ENCODE results near the gene ZIC5. TPM values are rescaled to one million over a fixed set of nuclear protein-coding genes. Genes with fewer than 3 reads are reported as not detected.

The ZIC5 gene
- polyA plus RNA-seq, 1 donor from 2014 or later, result 0.94 TPM

- Histone ChIP-seq H4K20me1 (ENCODE audit: insufficient read depth) (no peaks in the 10 kb centered on the region), H3K4me2 (ENCODE audit: low read length) (no peak overlapping the region), H3K4me3 (ENCODE audit: low read length) (no peak overlapping the region), H3K9ac (ENCODE audit: low read length) (no peak overlapping the region), H3K36me3 (ENCODE audit: insufficient read depth, low read length) (no peaks in the 10 kb centered on the region), H3K27ac (ENCODE audit: low read length) (no peak overlapping the region), H3K27me3 (ENCODE audit: insufficient read depth, low read depth, low read length) (peaks cover 69% of the 10 kb centered on the region), H3K9me2 (ENCODE audit: insufficient read depth, low read length) (no peaks in the 10 kb centered on the region), H3F3A (ENCODE audit: insufficient read depth, low read length, poor library complexity, severe bottlenecking) (no peaks in the 10 kb centered on the region), H2AFZ (ENCODE audit: low read depth, low read length) (no peak overlapping the region), H3K79me2 (replicated peaks; ENCODE audit: insufficient read depth, low read length) (peaks cover 11% of the 10 kb centered on the region), H3K9me3 (ENCODE audit: low read length) (no peaks in the 10 kb centered on the region)
- no peak for TF ChIP-seq SMC3 (conservative IDR thresholded peaks at IDR 0.05; ENCODE audit: poor library complexity)
- TF ChIP-seq EZH2 (IDR thresholded peaks at IDR 0.05; ENCODE audit: borderline replicate concordance, insufficient read depth, low read length, poor library complexity, severe bottlenecking), result no peak
- TF ChIP-seq MXI1 (conservative IDR thresholded peaks at IDR 0.05; ENCODE audit: poor library complexity, severe bottlenecking), result no peak
- TF ChIP-seq POLR2AphosphoS5 (IDR thresholded peaks at IDR 0.05), result no peak
- no peak for TF ChIP-seq EP300 (conservative IDR thresholded peaks at IDR 0.05; ENCODE audit: poor library complexity, severe bottlenecking)
- no peak for TF ChIP-seq RAD21 (conservative IDR thresholded peaks at IDR 0.05)
- no peak for TF ChIP-seq CTCF (IDR thresholded peaks at IDR 0.05; ENCODE audit: poor library complexity, severe bottlenecking)
- TF ChIP-seq TAF1 (IDR thresholded peaks at IDR 0.05; ENCODE audit: low read depth), result no peak
- no peak for TF ChIP-seq REST (IDR thresholded peaks at IDR 0.05; ENCODE audit: borderline replicate concordance)
Measured at GRCh38 chr13:99996381-99996973, 24.9 kb upstream of the ZIC5 start.

GRCh38 chr13:99995589-99996380, 24.2 kb upstream of the ZIC5 start:
- Histone ChIP-seq H4K20me1 (ENCODE audit: insufficient read depth) (no peaks in the 10 kb centered on the region), H3K9me3 (ENCODE audit: low read length) (no peaks in the 10 kb centered on the region), H3K9ac (ENCODE audit: low read length) (no peak overlapping the region), H2AFZ (ENCODE audit: low read depth, low read length) (no peak overlapping the region), H3K4me2 (ENCODE audit: low read length) (no peak overlapping the region), H3K79me2 (replicated peaks; ENCODE audit: insufficient read depth, low read length) (peaks cover 18% of the 10 kb centered on the region), H3K4me3 (ENCODE audit: low read length) (no peak overlapping the region), H3K27ac (ENCODE audit: low read length) (no peak overlapping the region), H3K27me3 (ENCODE audit: insufficient read depth, low read depth, low read length) (peaks cover 76% of the 10 kb centered on the region), H3K36me3 (ENCODE audit: insufficient read depth, low read length) (no peaks in the 10 kb centered on the region), H3F3A (ENCODE audit: insufficient read depth, low read length, poor library complexity, severe bottlenecking) (no peaks in the 10 kb centered on the region), H3K9me2 (ENCODE audit: insufficient read depth, low read length) (no peaks in the 10 kb centered on the region)
- TF ChIP-seq SMC3 (conservative IDR thresholded peaks at IDR 0.05; ENCODE audit: poor library complexity) (no peak), MXI1 (conservative IDR thresholded peaks at IDR 0.05; ENCODE audit: poor library complexity, severe bottlenecking) (no peak), TAF1 (IDR thresholded peaks at IDR 0.05; ENCODE audit: low read depth) (no peak), POLR2AphosphoS5 (IDR thresholded peaks at IDR 0.05) (peak; percentile 77)

Data from neural cell (in vitro differentiated cells).